Effector memory CD8-positive, alpha-beta T cell (primary cell): Measurements from ENCODE around the gene ZNF761.
A peak's percentile ranks its signal among the peaks of the same experiment; 100 is the strongest.
"Not testable (repeated sequence)": the region's sequence is repeated elsewhere in the genome, so short reads cannot be mapped to it uniquely, and the experiment has no call there.

ENCODE experiments used
- ATAC-seq: fragments of 150-1000 bp; cut with Tn5 transposase; replicated peaks from 2 replicates; pipeline ENCODE4 v1.10.0; 2021; ENCODE audit warnings: mild to moderate bottlenecking, moderate library complexity
- DNase-seq, 3 experiments: peaks; one replicate each; pipeline ENCODE4 v3.0.0; 2021
- H3K27ac Mint-ChIP-seq, 2 donors: one replicate each; pipeline ENCODE4 v1.8.0; 2022; ENCODE audit warnings: mild to moderate bottlenecking in 2 of 2, mixed read lengths in 2 of 2, moderate library complexity in 2 of 2
- H3K27me3 Mint-ChIP-seq, 2 donors: one replicate each; pipeline ENCODE4 v1.8.0; 2022; ENCODE audit warnings: mixed read lengths in 2 of 2
- H3K36me3 Mint-ChIP-seq: one replicate; pipeline ENCODE4 v1.8.0; 2022; ENCODE audit warnings: mild to moderate bottlenecking, moderate library complexity, mixed read lengths; ENCODE audit not compliant: insufficient read depth
- H3K4me1 Mint-ChIP-seq, 2 donors: one replicate each; pipeline ENCODE4 v1.8.0; 2022; ENCODE audit warnings: low read depth in 2 of 2, mixed read lengths in 2 of 2
- H3K4me3 Mint-ChIP-seq, 2 donors: one replicate each; pipeline ENCODE4 v1.8.0; 2022; ENCODE audit warnings: mild to moderate bottlenecking in 2 of 2, mixed read lengths in 2 of 2, moderate library complexity in 2 of 2
- H3K9me3 Mint-ChIP-seq, 2 donors: one replicate each; pipeline ENCODE4 v1.8.0; 2022; ENCODE audit warnings: mixed read lengths in 2 of 2
- total RNA-seq, 9 experiments: gene quantifications; one replicate each; lab custom pipeline; 2026; lab: John Stamatoyannopoulos, UW

Gene ZNF761
- total RNA-seq: 12.8 to 48.1 (median 37.7) reads per million in 9 experiments

DNA sequence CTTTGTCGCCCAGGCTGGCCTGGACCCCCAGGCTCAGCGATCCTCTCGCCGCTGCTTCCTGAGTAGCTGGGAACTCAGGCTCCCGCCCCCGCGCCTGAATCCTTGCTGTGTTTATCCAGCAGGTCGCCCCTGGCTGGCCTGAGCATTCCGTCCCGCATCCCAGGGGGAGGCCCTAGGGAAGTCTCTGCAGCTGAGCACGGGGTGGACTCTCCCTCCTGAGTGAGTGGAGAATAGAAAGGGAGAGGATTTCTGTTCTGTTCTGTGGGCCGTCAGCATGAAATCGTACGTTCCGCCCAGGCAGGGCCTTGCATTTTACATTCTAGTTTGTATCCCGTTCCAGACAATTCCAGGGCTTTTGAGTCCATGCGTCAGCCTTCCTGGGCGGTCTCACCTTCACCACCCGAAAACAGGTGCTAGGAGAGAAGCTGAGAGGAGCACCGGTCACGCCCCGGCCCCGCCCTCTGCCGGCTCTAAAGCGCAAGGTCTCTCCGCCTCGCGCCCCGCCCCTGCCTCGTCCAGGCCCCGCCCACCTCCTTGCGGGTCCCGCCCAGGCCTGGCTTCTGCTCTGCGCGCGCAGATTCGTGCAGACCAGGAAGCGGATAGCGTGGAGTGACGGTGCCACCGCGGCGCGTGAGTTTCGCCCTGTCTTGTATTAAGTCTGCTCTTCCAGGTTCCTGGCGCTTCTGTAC, at the start of gene ZNF761:
Gene ZNF761, plus strand, starts transcription at position 586 of the 689 bp plus-strand sequence. CDS start 15,285 bp downstream, outside the sequence.
- Mint-ChIP-seq H3K36me3 (peaks cover 17% of the 10 kb centered on the region), H3K9me3 (no peaks in the 10 kb centered on the region), H3K4me3 (peak within 1 kb of the TSS; percentile 82 to 87), H3K27ac (peak within 1 kb of the TSS; percentile 90 to 96), H3K4me1 (peaks cover 20 to 31% of the 10 kb centered on the region in 2 donors), H3K27me3 (no peaks in the 10 kb centered on the region)
- ATAC-seq (peak; percentile 98), DNase-seq (peak; percentile 97 to 99 (median 99))

DNA sequence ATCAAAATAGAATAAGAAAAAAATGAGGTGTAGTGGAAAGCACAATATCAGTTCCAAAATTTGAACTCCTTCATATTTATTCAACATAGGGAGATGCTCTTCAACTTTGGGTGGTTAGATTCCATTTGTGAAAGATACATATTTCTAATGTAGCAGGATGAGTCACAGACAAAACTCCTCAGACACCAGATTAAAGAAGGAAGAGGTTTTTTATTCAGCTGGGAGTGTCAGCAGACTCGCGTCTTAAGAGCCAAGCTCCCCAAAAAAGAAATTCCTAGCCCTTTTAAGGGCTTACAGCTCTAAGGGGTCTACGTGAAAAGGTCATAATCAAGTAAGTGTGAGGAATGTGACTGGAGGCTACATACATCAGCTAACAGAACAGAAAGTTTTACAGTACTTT, 43.6 kb upstream of the ZNF761 start:
- Mint-ChIP-seq H3K9me3 (peaks cover 10 to 22% of the 10 kb centered on the region in 2 donors), H3K36me3 (peaks cover 3% of the 10 kb centered on the region), H3K27me3 (no peaks in the 10 kb centered on the region), H3K4me3 (no peak overlapping the region), H3K4me1 (no peaks in the 10 kb centered on the region), H3K27ac (no peak overlapping the region)
- DNase-seq: no peak
- ATAC-seq: no peak

DNA sequence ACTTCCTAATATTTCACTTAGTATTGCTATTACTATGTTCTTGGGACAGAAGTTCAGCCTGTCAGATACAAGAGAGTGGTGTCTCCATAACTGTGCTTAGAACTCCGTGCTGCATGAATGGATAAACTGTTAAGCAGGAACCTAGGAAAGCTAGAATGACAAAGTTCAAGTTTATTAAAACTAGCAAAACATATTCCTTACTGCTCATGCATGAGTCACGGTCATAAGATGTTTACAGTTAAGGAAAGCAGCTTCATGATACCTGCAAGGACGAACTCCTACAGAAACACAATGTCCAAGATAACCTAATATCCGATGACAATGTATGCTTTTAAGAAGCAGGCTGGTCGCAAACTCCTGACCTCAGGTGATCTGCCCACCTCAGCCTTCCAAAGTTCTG, 42.9 kb upstream of the ZNF761 start:
- DNase-seq (no peak), ATAC-seq (no peak)
- Mint-ChIP-seq H3K36me3 (peaks cover 6% of the 10 kb centered on the region), H3K9me3 (peaks cover 9 to 20% of the 10 kb centered on the region in 2 donors), H3K4me3 (no peak overlapping the region), H3K27ac (no peak overlapping the region), H3K4me1 (peaks cover 0 to 2% of the 10 kb centered on the region in 2 donors), H3K27me3 (no peaks in the 10 kb centered on the region)

DNA sequence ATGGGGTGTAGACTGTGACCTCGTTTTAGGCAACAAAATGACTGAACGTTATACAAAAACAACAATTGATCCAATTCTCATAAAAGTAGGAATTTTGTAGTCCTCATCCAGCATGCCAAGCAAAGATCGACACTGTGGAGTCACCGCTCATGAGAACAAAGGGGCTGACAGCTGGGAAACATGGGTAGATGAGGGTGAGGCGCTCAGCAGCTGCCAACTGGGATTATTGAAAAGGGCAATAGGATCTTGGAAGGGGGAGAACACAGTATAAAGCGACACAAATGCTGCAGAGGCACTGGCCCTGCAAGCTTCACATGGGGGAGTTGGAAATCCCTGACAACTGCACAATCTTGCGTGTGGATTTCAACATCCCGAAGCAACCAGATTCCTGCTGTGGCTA, 42.2 kb upstream of the ZNF761 start:
- Mint-ChIP-seq H3K27ac (peak overlapping the region in 1 of 2 donors; percentile 15), H3K4me1 (peaks cover 1 to 3% of the 10 kb centered on the region in 2 donors), H3K36me3 (peaks cover 7% of the 10 kb centered on the region), H3K4me3 (no peak overlapping the region), H3K27me3 (no peaks in the 10 kb centered on the region), H3K9me3 (peaks cover 8 to 18% of the 10 kb centered on the region in 2 donors)
- ATAC-seq (no peak), DNase-seq (no peak)

DNA sequence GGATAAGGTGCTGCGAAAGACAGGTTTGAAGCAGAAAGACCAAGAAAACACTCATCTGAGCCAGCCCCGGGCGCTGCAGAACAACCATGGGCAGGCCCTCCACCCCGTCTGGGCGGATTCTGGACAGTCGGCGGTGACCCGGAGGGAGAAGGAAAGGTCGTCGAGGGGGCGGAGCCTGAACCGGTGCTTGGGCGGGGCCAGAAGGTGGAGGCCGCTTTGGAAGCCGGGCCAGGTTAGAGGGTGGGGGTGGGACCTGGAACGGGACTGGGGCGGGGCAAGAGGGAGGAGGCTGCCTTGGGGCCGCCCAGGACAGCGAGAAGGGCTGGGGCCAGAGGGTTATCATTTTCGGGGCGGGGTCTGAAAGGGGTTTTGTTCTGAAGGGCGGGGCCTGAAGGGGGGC, 41.8 kb upstream of the ZNF761 start:
- no peaks in the 10 kb centered on the region for H3K27me3 Mint-ChIP-seq
- H3K4me1 Mint-ChIP-seq: peaks cover 4 to 5% of the 10 kb centered on the region in 2 donors
- H3K4me3 Mint-ChIP-seq: no peak overlapping the region
- no peak overlapping the region for H3K27ac Mint-ChIP-seq
- DNase-seq (no peak), ATAC-seq (no peak)
- peaks cover 9% of the 10 kb centered on the region for H3K36me3 Mint-ChIP-seq
- H3K9me3 Mint-ChIP-seq: peaks cover 7 to 14% of the 10 kb centered on the region in 2 donors

DNA sequence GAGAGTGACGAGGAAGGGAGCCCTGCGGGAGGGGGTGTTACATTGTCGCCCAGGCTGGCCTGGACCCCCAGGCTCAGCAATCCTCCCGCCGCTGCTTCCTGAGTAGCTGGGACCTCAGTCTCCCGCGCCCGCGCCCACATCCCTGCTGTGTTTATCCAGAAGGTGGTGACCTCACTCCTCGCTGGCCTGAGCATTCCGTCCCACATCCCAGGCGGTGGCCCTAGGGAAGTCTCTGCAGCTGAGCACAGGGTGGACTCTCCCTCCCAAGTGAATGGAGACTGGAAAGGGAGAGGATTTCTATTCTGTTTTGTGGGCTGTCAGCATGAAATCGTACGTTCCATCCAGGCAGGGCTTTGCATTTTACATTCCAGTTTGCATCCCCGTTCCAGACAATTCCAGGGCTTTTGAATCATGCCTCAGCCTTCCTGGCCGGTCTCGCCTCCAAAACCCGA, 37.2 kb upstream of the ZNF761 start:
- H3K27me3 Mint-ChIP-seq: no peaks in the 10 kb centered on the region
- no peak for ATAC-seq
- peaks cover 18 to 32% of the 10 kb centered on the region in 2 donors for H3K4me1 Mint-ChIP-seq
- peak overlapping the region; percentile 87 to 94 for H3K4me3 Mint-ChIP-seq
- peaks cover 30% of the 10 kb centered on the region for H3K36me3 Mint-ChIP-seq
- H3K27ac Mint-ChIP-seq: peak overlapping the region; percentile 75 to 90
- DNase-seq: no peak
- H3K9me3 Mint-ChIP-seq: peaks cover 2 to 4% of the 10 kb centered on the region in 2 donors

DNA sequence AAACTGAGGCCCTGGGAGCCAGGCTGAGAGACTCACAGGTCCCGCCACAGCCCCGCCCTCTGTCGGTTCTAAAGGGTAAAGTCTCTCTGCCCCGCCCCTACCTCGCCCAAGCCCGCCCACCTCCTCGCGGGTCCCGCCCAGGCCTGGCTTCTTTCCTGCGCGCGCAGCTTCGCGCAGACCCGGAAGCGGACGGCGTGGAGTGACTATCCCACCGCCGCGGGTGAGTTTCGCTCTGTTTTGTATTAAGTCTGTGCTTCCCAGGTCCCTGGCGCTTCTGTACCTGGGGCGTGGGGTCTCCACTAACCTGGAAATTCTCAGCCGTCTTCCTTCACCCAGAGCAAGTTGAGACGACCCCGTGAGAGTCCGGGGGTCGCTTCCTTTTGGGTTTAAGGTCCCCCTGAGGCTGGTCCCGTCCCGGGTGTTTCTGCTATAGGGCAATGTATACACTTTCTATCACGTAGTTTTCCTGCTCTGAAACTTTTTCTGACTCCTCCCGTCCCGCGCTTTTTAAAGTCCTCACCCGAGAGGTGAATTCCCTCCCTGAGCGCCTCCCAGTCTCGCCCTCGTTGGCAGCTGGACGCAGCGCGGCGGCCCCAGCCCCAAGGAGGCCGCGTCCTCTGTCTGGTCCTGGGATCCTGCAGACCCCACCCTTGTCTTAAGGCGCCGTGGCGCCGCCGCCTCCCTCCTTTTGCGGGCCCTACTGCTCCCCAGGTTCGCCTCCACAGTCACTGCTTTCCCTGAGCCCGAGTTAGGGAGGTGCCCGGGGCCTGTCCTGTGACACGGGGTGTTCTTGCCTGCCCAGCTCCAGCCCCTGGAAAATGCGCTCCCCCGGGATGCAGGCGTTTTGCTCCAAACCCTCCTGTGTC, 36.6 kb upstream of the ZNF761 start, which contains the start of gene ZNF765:
Gene ZNF765, plus strand, starts transcription at position 176 of the 866 bp plus-strand sequence. CDS start 2,867 bp downstream, outside the sequence.
- H3K9me3 Mint-ChIP-seq: no peaks in the 10 kb centered on the region
- H3K36me3 Mint-ChIP-seq: peaks cover 35% of the 10 kb centered on the region

DNA sequence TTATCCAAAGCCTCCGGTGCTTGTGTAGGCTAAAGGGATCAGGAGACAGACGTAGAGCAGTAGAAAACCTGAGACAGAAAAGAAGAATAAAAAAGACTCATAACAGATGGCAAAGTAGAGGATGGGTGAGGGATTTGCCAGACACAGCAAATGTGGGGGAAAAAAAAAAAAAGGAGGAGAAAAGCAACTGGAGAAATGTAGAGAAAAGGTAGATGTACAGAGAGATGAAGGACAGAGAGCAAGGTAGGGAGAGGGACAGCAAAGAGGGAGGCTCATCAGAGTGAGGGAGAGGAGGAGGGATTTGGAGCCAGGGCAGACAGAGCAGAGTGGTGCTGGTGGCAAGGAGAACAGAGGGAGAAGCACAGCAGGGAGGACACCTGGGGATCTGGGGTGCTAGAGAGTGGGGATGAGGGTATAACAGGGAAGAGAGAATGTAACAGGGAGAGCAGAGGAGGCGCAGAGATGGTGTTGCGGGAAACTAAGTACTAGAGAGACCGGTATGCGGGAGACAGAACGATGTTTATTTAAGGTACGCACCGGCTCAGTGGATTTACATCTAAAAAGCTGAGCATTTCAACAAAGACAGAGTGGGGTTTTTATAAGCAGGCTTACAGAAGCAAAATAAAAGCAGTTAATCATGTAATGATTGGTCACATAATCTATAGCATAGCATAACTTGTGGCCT, 35.8 kb upstream of the ZNF761 start:
- H3K4me1 Mint-ChIP-seq: peaks cover 18 to 36% of the 10 kb centered on the region in 2 donors
- peak overlapping the region; percentile 75 to 90 for H3K27ac Mint-ChIP-seq
- not testable (repeated sequence) for DNase-seq, ATAC-seq, H3K9me3 Mint-ChIP-seq, H3K27me3 Mint-ChIP-seq
- H3K36me3 Mint-ChIP-seq: peaks cover 43% of the 10 kb centered on the region
- H3K4me3 Mint-ChIP-seq: peak overlapping the region; percentile 87 to 94

More for the DNA sequence above, 36.6 kb upstream of the ZNF761 start, which contains the start of gene ZNF765:
- DNase-seq (peak; percentile 97 to 99 (median 98)), ATAC-seq (peak; percentile 98)
- peaks cover 18 to 35% of the 10 kb centered on the region in 2 donors for H3K4me1 Mint-ChIP-seq
- H3K27ac Mint-ChIP-seq: peak within 1 kb of the TSS; percentile 75 to 90
- peak within 1 kb of the TSS; percentile 87 to 94 for H3K4me3 Mint-ChIP-seq
- H3K27me3 Mint-ChIP-seq: no peaks in the 10 kb centered on the region

DNA sequence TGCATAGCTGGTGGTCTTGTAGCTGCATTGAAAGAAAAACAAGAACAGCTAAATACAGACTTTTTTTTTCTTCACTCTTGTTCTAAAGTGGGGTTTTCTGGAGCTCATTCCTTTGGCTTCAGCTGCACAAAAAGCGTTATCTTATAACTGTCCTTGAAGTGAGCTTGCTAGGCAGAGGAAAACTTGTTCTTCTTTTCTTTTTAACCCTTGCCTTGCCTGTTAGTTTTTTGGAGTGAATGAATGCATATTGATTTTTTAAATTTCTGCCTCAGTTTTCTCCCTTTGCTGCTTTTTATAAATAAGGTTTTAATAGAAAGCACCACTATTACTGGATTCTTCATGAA, 35.3 kb upstream of the ZNF761 start:
- ATAC-seq (no peak), DNase-seq (no peak)
- Mint-ChIP-seq H3K4me1 (peaks cover 18 to 36% of the 10 kb centered on the region in 2 donors), H3K27me3 (no peaks in the 10 kb centered on the region), H3K4me3 (peak overlapping the region; percentile 87 to 94), H3K36me3 (peaks cover 48% of the 10 kb centered on the region), H3K9me3 (no peaks in the 10 kb centered on the region), H3K27ac (peak overlapping the region; percentile 75 to 90)

DNA sequence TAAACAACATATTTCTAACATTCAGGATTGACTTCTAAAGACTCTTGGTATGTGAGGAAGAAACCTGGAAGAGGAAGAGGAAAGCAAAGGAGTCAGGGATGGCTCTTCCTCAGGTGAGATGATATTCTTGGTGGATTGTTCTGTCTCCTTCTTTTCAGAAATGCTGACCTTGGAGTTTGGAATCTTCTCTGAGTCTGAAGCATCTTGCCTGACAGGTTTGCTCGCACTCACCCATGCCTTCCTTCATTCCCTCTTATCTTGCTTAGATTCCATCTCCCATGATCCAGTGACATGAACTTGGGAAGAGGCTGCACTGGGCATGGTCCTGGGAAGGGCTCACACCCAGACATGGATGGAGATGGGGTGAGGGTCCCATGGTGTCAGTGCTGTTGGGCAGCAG, 33.9 kb upstream of the ZNF761 start:
- H3K27me3 Mint-ChIP-seq, H3K4me3 Mint-ChIP-seq, ATAC-seq, H3K27ac Mint-ChIP-seq, DNase-seq, H3K9me3 Mint-ChIP-seq: not testable (repeated sequence)
- Mint-ChIP-seq H3K4me1 (peaks cover 18 to 36% of the 10 kb centered on the region in 2 donors), H3K36me3 (peaks cover 62% of the 10 kb centered on the region)

DNA sequence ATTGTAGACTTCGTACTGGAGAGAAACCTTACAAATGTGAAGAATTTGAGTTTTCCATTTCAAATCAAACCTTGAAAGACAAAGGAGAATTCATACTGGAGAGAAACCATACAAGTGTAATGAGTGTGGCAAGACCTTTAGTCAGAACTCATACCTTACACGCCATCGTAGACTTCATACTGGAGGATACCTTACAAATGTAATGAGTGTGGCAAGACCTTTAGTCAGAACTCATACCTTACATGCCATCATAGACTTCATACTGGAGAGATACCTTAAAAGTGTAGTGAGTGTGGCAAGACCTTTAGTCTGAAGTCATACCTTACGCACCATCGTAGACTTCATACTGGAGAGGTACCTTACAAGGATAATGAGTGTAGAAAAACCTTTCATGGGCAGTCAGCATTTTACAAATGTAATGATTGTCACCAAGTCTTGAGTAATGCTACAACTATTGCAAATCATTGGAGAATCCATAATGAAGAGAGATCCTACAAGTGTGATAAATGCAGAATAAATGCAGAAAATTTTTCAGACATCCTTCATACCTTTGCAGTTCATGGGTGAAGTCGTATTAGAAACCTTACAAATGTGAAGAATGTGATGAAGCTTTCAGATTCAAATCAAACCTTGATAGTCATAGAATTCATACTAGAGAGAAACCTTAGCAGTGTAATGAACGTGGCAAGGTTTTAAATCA, 22.1 kb upstream of the ZNF761 start:
- Mint-ChIP-seq H3K4me1 (no peaks in the 10 kb centered on the region), H3K36me3 (peaks cover 33% of the 10 kb centered on the region), H3K9me3 (peaks cover 11 to 16% of the 10 kb centered on the region in 2 donors), H3K27ac (no peak overlapping the region), H3K4me3 (no peak overlapping the region), H3K27me3 (no peaks in the 10 kb centered on the region)
- ATAC-seq: no peak
- no peak for DNase-seq

DNA sequence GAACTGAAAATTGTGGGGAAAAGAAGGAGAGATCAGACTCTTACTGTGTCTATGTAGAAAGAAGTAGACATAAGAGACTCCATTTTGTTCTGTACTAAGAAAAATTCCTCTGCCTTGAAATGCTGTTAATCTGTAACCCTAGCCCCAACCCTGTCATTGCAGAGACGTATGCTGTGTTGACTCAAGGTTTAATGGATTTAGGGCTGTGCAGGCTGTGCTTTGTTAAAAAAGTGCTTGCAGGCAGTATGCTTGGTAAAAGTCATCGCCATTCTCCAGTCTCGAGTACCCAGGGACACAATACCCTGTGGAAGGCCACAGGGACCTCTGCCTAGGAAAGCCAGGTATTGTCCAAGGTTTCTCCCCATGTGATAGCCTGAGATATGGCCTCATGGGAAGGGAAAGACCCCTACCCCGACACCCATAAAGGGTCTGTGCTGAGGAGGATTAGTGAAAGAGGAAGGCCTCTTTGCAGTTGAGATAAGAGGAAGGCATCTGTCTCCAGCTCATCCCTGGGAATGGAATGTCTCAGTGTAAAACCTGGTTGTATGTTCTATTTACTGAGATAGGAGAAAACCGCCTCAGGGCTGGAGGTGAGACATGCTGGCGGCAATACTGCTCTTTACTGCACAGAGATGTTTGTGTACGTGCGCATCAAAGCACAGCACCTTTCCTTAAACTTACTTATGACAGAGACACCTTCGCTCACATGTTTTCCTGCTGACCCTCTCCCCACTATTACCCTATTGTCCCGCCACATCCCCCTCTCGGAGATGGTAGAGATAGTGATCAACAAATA, 11.1 kb upstream of the ZNF761 start:
- not testable (repeated sequence) for H3K9me3 Mint-ChIP-seq, H3K27ac Mint-ChIP-seq, H3K27me3 Mint-ChIP-seq

More for the DNA sequence above, 11.1 kb upstream of the ZNF761 start:
- H3K4me3 Mint-ChIP-seq, H3K4me1 Mint-ChIP-seq, DNase-seq, H3K36me3 Mint-ChIP-seq, ATAC-seq: not testable (repeated sequence)
